Urinary bladder (tissue), 4 donors: ENCODE measurements around the gene MYT1. TPM values are rescaled to one million over a fixed set of nuclear protein-coding genes. Genes with fewer than 3 reads are reported as not detected.

Experiments
- DNase-seq: peaks from one replicate; pipeline ENCODE4 v3.0.0-alpha.2; 2015; ENCODE audit errors: extremely low spot score
- H3K27ac ChIP-seq: one replicate; pipeline ENCODE4 v1.5.1; 2013; ENCODE audit warnings: low read depth, mild to moderate bottlenecking, moderate library complexity
- H3K36me3 ChIP-seq: one replicate; pipeline ENCODE4 v1.6.1; 2013; ENCODE audit warnings: mild to moderate bottlenecking, moderate library complexity; ENCODE audit not compliant: insufficient read depth
- H3K4me1 ChIP-seq: one replicate; pipeline ENCODE4 v1.6.1; 2013; ENCODE audit warnings: mild to moderate bottlenecking, moderate library complexity; ENCODE audit not compliant: insufficient read depth
- H3K4me3 ChIP-seq: one replicate; pipeline ENCODE4 v1.5.1; 2013; ENCODE audit warnings: low read depth, low read length
- WGBS: extraction: QIAGEN DNeasy Blood & Tissue Kit; methylation state at CpG from one replicate; pipeline ENCODE4 v1.1.7; 2013; 5-methylcytosine and 5-hydroxymethylcytosine counted together
- polyA plus RNA-seq: library from polyadenylated mRNA; stranded (reverse); fragments of 200-250 nt; gene quantifications from one replicate; pipeline ENCODE4 v1.2.3, GENCODE V29; 2013
- total RNA-seq: library from RNA; depleted of rRNA; stranded (reverse); fragments of >200 nt; gene quantifications from one replicate; pipeline ENCODE4 v1.2.3, GENCODE V29; 2014
- donor health status: healthy with polysubstance abuse.
- donor health status: healthy.

The MYT1 gene
- total and polyA plus RNA-seq, 2 donors: 0.13 to 0.48 TPM

- no peak for DNase-seq
- no peak overlapping the region for H3K27ac ChIP-seq
Measured at GRCh38 chr20:64253000-64253383, 88.7 kb downstream of the MYT1 start.

GRCh38 chr20:64253443-64253842 is 89.2 kb downstream of the MYT1 start:
- Histone ChIP-seq H3K4me1 (peaks cover 2% of the 10 kb centered on the region), H3K36me3 (no peaks in the 10 kb centered on the region), H3K27ac (no peak overlapping the region), H3K4me3 (no peak overlapping the region)
- DNase-seq: no peak
- WGBS: 70% methylated on average over 4 of the region's 4 CpGs

More at GRCh38 chr20:64253000-64253383, 88.7 kb downstream of the MYT1 start:
- H3K4me3 ChIP-seq: no peak overlapping the region
- H3K4me1 ChIP-seq: peaks cover 2% of the 10 kb centered on the region
- WGBS: 94% methylated on average over 4 of the region's 4 CpGs
- no peaks in the 10 kb centered on the region for H3K36me3 ChIP-seq

DNA sequence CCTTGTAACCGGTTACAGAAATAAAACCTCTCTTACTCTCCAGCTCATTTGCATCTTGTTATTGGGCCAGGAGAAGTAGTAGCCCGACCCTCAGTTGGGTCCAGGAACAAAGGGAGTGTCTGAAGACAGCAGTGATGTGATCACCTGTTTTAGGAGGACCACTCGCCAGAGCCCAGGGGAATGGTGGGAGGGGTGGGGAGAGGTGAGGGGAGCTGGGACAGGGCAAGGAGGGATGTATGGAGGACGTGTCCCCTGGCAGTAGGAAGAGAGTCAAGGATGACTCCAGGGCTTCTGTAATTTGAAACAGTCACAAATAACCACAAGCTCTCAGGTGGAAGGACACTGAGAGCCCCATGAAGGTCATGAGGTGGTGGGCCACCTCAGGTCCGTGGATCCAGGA is 89.9 kb downstream of the MYT1 start:
- peaks cover 2% of the 10 kb centered on the region for H3K4me1 ChIP-seq
- no peak overlapping the region for H3K27ac ChIP-seq
- 84% methylated on average over 5 of the region's 5 CpGs for WGBS
- H3K36me3 ChIP-seq: no peaks in the 10 kb centered on the region
- H3K4me3 ChIP-seq: no peak overlapping the region
- DNase-seq: no peak

DNA sequence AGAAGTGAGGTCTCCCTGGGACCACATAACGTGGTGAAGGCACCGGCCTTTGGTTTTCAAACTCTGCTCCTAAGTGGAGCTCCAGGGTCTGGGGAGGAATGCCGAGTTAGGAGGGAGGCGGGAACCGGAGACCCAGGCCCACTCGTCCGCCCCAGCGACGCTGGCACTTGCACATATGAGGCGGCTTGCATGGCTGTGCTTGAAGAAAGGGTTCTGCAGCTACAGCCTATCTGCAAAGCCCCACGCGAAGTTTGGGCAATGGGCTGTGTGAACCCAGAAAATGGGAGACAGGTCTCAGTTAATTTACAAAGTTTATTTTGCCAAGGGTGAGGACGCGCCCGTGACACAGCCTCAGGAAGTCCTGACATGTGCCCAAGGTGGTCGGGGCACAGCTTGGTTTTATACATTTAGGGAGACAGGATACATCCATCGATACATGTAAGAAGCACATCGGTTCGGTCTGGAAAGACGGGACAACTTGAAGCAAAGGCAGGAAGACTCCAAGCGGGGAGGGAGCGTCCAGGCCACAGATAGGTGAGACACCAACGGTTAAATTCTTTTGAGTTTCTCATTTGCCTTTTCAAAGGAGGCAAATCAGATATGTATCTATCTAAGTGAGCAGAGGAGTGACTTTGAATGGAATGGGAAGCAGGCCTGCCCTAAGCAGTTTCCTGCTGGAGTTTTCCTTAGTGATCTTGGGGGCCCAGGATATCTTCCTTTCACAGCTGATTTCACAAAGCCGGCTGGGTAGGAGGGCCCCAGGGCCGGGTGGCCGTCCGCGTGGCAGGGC is 90.5 kb downstream of the MYT1 start:
- 75% methylated on average over 28 of the region's 28 CpGs for WGBS
- H3K4me3 ChIP-seq: peak overlapping the region; percentile 91
- no peaks in the 10 kb centered on the region for H3K36me3 ChIP-seq
- peak overlapping the region; percentile 25 for H3K27ac ChIP-seq
- H3K4me1 ChIP-seq: peaks cover 2% of the 10 kb centered on the region
- DNase-seq: no peak

DNA sequence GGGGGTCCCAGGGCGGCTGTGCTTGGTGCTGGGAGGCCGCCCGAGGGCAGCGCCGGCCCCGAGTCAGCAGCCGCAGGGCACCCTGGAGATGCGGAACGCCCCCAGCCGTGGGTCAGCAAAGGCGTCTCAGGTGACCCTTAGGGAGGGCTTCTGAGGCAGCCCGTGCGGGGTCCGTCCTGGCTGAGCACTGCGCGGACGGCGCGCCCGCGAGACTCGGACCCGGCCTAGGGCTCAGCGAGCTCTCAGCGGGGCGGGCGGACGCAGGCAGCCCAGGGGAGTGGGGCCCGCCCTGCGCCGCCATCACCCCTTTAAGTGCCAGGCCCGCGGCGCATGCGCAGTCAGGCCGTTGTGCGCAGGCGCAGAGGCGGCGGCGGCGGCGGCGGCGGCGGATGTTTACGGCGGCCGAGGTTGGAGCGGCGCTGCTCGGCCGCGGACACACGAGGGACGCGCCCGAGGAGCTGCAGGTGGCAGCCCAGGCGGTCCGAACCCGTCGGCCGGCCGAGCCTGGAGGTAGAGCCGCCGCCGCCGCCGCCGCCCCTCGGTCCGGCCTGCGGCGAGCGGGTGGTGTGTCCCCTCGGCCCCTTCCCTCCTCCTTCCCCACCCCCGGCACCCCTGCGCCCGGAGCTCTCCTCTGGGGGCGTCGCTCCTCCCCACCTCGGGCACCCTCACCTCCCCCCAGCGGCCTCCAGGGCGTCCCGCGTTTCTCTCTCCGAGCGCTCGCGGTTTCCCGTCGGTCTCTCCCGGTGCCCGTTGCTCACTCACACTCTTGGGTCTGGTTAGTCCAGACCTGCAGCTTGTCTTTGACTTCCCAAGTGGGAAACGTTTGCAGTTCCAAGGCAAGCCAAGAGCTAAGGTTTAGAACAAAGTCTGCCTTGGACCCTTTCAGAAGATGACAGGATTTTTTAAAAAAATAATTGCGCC is 91.4 kb downstream of the MYT1 start, which contains the start of gene PCMTD2:
TSS of gene PCMTD2 (plus strand) at position 388 of the 921 bp plus-strand sequence. CDS start 4,218 bp downstream, outside the sequence.
- no peaks in the 10 kb centered on the region for H3K36me3 ChIP-seq
- DNase-seq: peak; percentile 47
- H3K4me1 ChIP-seq: peaks cover 3% of the 10 kb centered on the region
- peak within 1 kb of the TSS; percentile 91 for H3K4me3 ChIP-seq
- under 1% methylated on average over 96 of the region's 96 CpGs for WGBS
- H3K27ac ChIP-seq: peak within 1 kb of the TSS; percentile 65

GRCh38 chr20:64256282-64256935 is 92.2 kb downstream of the MYT1 start:
- DNase-seq: no peak
- peak overlapping the region; percentile 91 for H3K4me3 ChIP-seq
- WGBS: 20% methylated on average over 15 of the region's 15 CpGs
- peaks cover 4% of the 10 kb centered on the region for H3K4me1 ChIP-seq
- no peaks in the 10 kb centered on the region for H3K36me3 ChIP-seq
- H3K27ac ChIP-seq: no peak overlapping the region

DNA sequence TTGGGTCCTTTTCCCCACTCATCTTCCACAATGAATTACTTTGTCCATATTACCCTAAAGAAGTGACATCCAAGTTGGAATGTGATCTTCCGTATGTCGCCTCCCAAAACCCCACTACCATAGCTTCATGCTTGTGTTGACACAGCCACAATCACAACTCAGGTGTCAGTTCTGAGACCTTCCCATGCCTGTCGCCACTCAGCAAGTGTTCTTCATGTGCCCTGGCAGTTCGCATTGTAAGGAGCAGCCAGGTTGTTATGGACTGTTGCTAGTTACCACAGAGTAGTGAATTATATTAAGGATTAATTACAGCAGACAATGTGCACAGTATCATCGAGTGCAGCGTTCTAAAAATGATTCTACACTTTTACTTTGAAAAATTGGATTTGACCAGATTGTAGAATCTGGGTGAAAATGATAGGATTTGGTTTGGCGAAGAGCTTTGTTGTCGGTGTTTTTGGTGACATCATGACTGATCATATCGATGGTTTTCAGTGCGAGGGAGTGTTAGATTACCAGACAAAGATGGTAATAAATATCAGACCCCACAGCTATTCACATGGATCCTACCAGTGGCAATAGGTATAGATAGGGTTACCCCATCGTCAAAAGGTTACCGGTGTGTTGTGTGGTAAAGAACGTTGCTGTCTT is 93.0 kb downstream of the MYT1 start:
- 88% methylated on average over 13 of the region's 13 CpGs for WGBS
- Histone ChIP-seq H3K4me1 (peaks cover 4% of the 10 kb centered on the region), H3K4me3 (no peak overlapping the region), H3K27ac (no peak overlapping the region), H3K36me3 (no peaks in the 10 kb centered on the region)
- no peak for DNase-seq

GRCh38 chr20:64258071-64258823 is 94.0 kb downstream of the MYT1 start:
- Histone ChIP-seq H3K4me3 (no peak overlapping the region), H3K27ac (no peak overlapping the region), H3K4me1 (peaks cover 4% of the 10 kb centered on the region), H3K36me3 (no peaks in the 10 kb centered on the region)
- no peak for DNase-seq
- 86% methylated on average over 9 of the region's 9 CpGs for WGBS

DNA sequence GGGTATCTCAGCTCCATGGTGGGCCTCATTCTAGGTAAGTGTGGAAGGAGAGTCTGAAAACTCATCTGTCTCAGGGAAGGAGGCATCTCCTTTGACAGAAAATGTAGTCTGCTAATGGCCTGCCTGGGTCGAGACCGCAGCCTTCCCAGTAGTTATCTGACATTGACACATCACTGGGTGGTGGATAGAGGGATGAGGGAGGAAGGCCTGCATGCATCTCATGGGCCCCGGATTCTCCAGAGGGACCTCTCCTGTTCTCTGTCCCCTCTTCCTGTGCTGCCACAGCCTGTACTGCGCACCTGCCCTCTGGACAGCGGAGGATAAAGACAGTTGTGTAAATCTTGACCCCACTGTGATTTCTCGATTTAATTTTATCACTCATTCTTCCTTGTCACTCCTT is 96.0 kb downstream of the MYT1 start:
- Histone ChIP-seq H3K4me1 (peaks cover 4% of the 10 kb centered on the region), H3K36me3 (no peaks in the 10 kb centered on the region), H3K4me3 (no peak overlapping the region), H3K27ac (no peak overlapping the region)
- no peak for DNase-seq
- 91% methylated on average over 6 of the region's 6 CpGs for WGBS

DNA sequence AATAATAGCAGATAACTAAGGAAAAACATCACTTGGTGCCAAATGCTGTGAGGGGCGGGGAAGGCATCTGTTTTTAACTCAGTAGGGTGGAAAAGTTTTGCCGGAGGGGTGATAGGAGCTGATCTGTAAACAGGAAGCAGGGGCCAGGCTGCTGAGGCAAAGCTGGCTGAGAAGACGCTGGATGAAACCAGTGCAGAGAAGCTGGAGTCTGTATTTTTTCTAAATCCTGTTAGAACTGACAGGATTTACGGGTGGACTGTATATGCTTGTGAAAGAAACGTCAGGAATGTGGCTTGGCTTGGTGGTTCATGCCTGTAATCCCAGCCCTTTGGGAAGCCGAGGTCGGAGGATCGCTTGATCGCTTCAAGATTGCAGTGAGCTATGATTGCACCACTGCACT is 96.9 kb downstream of the MYT1 start:
- Histone ChIP-seq H3K27ac (no peak overlapping the region), H3K4me1 (peaks cover 4% of the 10 kb centered on the region), H3K36me3 (no peaks in the 10 kb centered on the region), H3K4me3 (no peak overlapping the region)
- DNase-seq: no peak
- WGBS: 20% methylated on average over 9 of the region's 9 CpGs

DNA sequence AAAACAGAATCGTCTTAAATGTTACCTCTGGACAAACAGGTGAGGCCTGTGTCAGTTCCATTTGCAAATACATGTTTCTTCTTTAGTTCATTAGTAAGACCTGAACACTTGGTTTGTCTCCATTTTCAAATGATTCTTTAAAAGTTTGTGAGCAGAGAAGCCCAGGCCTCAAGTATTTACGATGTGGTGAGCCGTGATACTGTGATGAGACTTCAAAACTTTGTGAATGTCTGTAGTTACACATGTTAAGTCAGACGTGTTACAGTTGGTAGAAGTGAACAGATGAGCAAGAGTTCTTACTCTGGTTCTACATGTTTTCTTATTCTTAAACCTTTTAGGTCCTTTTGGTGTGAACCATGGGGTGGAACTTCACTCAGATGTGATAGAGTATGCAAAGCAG is 99.8 kb downstream of the MYT1 start:
- no peak overlapping the region for H3K27ac ChIP-seq
- 68% methylated on average over 4 of the region's 4 CpGs for WGBS
- peaks cover 2% of the 10 kb centered on the region for H3K4me1 ChIP-seq
- H3K36me3 ChIP-seq: no peaks in the 10 kb centered on the region
- no peak for DNase-seq
- no peak overlapping the region for H3K4me3 ChIP-seq

DNA sequence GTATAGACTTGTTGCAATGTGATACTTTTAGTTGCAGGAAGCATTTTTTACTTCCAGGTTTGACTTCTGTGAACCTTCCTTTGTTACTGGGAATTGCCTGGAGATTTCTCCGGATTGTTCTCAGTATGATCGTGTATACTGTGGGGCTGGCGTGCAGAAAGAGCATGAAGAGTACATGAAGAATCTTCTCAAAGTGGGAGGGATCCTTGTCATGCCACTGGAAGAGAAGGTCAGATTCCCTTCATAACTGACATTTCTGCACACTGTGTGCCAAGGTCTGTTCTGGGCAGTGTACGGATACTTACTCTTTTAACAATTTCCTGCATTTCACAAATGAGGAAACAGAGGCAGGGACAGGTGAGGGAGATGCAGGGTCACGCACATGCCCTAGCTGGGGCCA is 100.9 kb downstream of the MYT1 start:
- no peak overlapping the region for H3K27ac ChIP-seq
- DNase-seq: no peak
- H3K4me1 ChIP-seq: peaks cover 2% of the 10 kb centered on the region
- H3K4me3 ChIP-seq: no peak overlapping the region
- no peaks in the 10 kb centered on the region for H3K36me3 ChIP-seq
- 84% methylated on average over 5 of the region's 5 CpGs for WGBS
